HepG2 (cell line): ENCODE data around the gene ANKS6.

Experiments used
- CBFB ChIP-seq: sonication (generic); formaldehyde crosslinking; IDR thresholded peaks from 2 replicates; pipeline ENCODE4 v1.4.0; 2020; ENCODE audit warnings: missing genetic modification reagents
- DNMT1 ChIP-seq: sonication (generic); formaldehyde crosslinking; IDR thresholded peaks from 2 replicates; pipeline ENCODE4 v1.5.1; 2020; ENCODE audit warnings: mild to moderate bottlenecking, missing genetic modification reagents
- POLR2A ChIP-seq, 2 experiments: IDR thresholded peaks; 2 replicates each; pipeline ENCODE4 v1.6.1; 2011; ENCODE audit warnings: low read depth in 2 of 2, low read length in 2 of 2, mild to moderate bottlenecking in 1 of 2, moderate library complexity in 1 of 2; ENCODE audit not compliant: insufficient read depth in 1 of 2
- RXRA ChIP-seq: sonication (generic); formaldehyde crosslinking; IDR thresholded peaks from 2 replicates; pipeline ENCODE4 v1.5.1; 2020; ENCODE audit warnings: missing genetic modification reagents
- ZBTB21 ChIP-seq: sonication (generic); formaldehyde crosslinking; IDR thresholded peaks from 2 replicates; pipeline ENCODE4 v1.4.0; 2020; ENCODE audit warnings: missing genetic modification reagents
- ZFP36L2 ChIP-seq: sonication (generic); formaldehyde crosslinking; IDR thresholded peaks from 2 replicates; pipeline ENCODE4 v1.4.0; 2020; ENCODE audit warnings: missing genetic modification reagents
- ZNF292 ChIP-seq: sonication (generic); formaldehyde crosslinking; IDR thresholded peaks from 2 replicates; pipeline ENCODE4 v1.8.1; 2022; ENCODE audit warnings: mild to moderate bottlenecking, low read depth, missing genetic modification reagents, borderline replicate concordance
- ZNF33A ChIP-seq: sonication (generic); formaldehyde crosslinking; IDR thresholded peaks from 2 replicates; pipeline ENCODE4 v1.5.1; 2020; ENCODE audit warnings: missing genetic modification reagents, mild to moderate bottlenecking, moderate library complexity, borderline replicate concordance
- ZNF577 ChIP-seq: sonication (generic); formaldehyde crosslinking; IDR thresholded peaks from 2 replicates; pipeline ENCODE4 v1.4.0; 2020; ENCODE audit warnings: mild to moderate bottlenecking, low read depth, missing genetic modification reagents, borderline replicate concordance
- ZNF891 ChIP-seq: sonication (generic); formaldehyde crosslinking; IDR thresholded peaks from 2 replicates; pipeline ENCODE4 v1.5.0; 2020; ENCODE audit warnings: mild to moderate bottlenecking, missing genetic modification reagents
- TF ChIP-seq, protein P1 (sequence below), 2 experiments: IDR thresholded peaks; 2 replicates each; pipeline ENCODE4 v1.6.1; 2011 to 2012; ENCODE audit warnings: low read length in 2 of 2, borderline replicate concordance in 1 of 2, low read depth in 1 of 2, mild to moderate bottlenecking in 1 of 2, moderate library complexity in 1 of 2
- TF ChIP-seq, protein P2 (sequence below): sonication (generic); formaldehyde crosslinking; IDR thresholded peaks from 2 replicates; pipeline ENCODE4 v1.4.0; 2020; ENCODE audit warnings: mild to moderate bottlenecking, missing genetic modification reagents, borderline replicate concordance
- TF ChIP-seq, protein P3 (sequence below): sonication (generic); formaldehyde crosslinking; IDR thresholded peaks from 2 replicates; pipeline ENCODE4 v1.5.0; 2020; ENCODE audit warnings: mild to moderate bottlenecking, missing genetic modification reagents

DNA sequence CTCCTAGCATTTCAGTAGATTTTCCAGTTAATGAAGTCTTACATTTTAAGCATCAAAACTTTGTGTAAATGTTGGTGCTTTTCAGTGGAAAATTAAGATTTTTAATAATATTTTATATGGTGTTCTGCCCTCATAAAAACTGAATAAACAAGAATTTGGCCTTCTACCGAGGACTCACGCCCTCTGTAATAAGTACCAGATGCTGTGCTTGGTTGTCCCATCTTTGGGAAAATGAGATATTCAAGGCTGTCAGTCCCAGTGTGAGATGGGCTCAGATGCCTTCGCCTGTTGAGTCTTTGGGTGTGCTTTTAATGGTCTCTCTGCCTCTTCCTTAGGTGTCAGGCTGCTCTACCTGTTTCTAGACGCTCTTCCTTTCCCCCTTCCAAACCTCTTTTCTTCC is 39.9 kb upstream of the ANKS6 start:
- TF ChIP-seq, protein P1, sequence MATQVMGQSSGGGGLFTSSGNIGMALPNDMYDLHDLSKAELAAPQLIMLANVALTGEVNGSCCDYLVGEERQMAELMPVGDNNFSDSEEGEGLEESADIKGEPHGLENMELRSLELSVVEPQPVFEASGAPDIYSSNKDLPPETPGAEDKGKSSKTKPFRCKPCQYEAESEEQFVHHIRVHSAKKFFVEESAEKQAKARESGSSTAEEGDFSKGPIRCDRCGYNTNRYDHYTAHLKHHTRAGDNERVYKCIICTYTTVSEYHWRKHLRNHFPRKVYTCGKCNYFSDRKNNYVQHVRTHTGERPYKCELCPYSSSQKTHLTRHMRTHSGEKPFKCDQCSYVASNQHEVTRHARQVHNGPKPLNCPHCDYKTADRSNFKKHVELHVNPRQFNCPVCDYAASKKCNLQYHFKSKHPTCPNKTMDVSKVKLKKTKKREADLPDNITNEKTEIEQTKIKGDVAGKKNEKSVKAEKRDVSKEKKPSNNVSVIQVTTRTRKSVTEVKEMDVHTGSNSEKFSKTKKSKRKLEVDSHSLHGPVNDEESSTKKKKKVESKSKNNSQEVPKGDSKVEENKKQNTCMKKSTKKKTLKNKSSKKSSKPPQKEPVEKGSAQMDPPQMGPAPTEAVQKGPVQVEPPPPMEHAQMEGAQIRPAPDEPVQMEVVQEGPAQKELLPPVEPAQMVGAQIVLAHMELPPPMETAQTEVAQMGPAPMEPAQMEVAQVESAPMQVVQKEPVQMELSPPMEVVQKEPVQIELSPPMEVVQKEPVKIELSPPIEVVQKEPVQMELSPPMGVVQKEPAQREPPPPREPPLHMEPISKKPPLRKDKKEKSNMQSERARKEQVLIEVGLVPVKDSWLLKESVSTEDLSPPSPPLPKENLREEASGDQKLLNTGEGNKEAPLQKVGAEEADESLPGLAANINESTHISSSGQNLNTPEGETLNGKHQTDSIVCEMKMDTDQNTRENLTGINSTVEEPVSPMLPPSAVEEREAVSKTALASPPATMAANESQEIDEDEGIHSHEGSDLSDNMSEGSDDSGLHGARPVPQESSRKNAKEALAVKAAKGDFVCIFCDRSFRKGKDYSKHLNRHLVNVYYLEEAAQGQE (IDR thresholded peaks at IDR 0.05; ENCODE audit: borderline replicate concordance in 1 of 2, low read depth in 1 of 2, low read length in 2 of 2) = no peak
- TF ChIP-seq ZFP36L2 (no peak), ZNF891 (CRISPR knock-in tag) (no peak), RXRA (CRISPR knock-in tag) (no peak), DNMT1 (CRISPR knock-in tag) (no peak), ZNF577 (CRISPR knock-in tag) (no peak), ZNF292 (no peak), ZBTB21 (CRISPR knock-in tag) (no peak), POLR2A (IDR thresholded peaks at IDR 0.05; ENCODE audit: insufficient read depth in 1 of 2, low read depth in 2 of 2, low read length in 2 of 2) (no peak), CBFB (CRISPR knock-in tag) (no peak), ZNF33A (CRISPR knock-in tag) (no peak)
- TF ChIP-seq, protein P2, sequence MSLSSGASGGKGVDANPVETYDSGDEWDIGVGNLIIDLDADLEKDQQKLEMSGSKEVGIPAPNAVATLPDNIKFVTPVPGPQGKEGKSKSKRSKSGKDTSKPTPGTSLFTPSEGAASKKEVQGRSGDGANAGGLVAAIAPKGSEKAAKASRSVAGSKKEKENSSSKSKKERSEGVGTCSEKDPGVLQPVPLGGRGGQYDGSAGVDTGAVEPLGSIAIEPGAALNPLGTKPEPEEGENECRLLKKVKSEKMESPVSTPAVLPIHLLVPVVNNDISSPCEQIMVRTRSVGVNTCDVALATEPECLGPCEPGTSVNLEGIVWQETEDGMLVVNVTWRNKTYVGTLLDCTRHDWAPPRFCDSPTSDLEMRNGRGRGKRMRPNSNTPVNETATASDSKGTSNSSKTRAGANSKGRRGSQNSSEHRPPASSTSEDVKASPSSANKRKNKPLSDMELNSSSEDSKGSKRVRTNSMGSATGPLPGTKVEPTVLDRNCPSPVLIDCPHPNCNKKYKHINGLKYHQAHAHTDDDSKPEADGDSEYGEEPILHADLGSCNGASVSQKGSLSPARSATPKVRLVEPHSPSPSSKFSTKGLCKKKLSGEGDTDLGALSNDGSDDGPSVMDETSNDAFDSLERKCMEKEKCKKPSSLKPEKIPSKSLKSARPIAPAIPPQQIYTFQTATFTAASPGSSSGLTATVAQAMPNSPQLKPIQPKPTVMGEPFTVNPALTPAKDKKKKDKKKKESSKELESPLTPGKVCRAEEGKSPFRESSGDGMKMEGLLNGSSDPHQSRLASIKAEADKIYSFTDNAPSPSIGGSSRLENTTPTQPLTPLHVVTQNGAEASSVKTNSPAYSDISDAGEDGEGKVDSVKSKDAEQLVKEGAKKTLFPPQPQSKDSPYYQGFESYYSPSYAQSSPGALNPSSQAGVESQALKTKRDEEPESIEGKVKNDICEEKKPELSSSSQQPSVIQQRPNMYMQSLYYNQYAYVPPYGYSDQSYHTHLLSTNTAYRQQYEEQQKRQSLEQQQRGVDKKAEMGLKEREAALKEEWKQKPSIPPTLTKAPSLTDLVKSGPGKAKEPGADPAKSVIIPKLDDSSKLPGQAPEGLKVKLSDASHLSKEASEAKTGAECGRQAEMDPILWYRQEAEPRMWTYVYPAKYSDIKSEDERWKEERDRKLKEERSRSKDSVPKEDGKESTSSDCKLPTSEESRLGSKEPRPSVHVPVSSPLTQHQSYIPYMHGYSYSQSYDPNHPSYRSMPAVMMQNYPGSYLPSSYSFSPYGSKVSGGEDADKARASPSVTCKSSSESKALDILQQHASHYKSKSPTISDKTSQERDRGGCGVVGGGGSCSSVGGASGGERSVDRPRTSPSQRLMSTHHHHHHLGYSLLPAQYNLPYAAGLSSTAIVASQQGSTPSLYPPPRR (CRISPR knock-in tag) = no peak
- TF ChIP-seq, protein P3, sequence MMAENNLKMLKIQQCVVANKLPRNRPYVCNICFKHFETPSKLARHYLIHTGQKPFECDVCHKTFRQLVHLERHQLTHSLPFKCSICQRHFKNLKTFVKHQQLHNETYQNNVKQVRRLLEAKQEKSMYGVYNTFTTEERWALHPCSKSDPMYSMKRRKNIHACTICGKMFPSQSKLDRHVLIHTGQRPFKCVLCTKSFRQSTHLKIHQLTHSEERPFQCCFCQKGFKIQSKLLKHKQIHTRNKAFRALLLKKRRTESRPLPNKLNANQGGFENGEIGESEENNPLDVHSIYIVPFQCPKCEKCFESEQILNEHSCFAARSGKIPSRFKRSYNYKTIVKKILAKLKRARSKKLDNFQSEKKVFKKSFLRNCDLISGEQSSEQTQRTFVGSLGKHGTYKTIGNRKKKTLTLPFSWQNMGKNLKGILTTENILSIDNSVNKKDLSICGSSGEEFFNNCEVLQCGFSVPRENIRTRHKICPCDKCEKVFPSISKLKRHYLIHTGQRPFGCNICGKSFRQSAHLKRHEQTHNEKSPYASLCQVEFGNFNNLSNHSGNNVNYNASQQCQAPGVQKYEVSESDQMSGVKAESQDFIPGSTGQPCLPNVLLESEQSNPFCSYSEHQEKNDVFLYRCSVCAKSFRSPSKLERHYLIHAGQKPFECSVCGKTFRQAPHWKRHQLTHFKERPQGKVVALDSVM (CRISPR knock-in tag) = no peak
